NCI-H82 treated with DMSO at 0.1 percent for 48 hours (cell line): ENCODE measurements around the gene COL27A1.
A peak's percentile ranks its signal among the peaks of the same experiment; 100 is the strongest.

ENCODE experiments used
- DNase-seq: peaks from one replicate; lab custom pipeline; 2025; ENCODE audit not compliant: unreplicated experiment; lab: John Stamatoyannopoulos, UW

COL27A1 gene

GRCh38 chr9:114155263-114155994 lies at the start of gene COL27A1:
COL27A1 (plus strand) TSS chr9:114155537; CDS start chr9:114155951, 414 bp downstream.
- DNase-seq, result peak; percentile 37

- DNase-seq, result no peak
Measured at GRCh38 chr9:114107286-114108001, 47.9 kb upstream of the COL27A1 start.

GRCh38 chr9:114108016-114108833 lies 47.1 kb upstream of the COL27A1 start:
- DNase-seq, result peak; percentile 71

GRCh38 chr9:114109124-114109523 lies 46.2 kb upstream of the COL27A1 start:
- no peak for DNase-seq

GRCh38 chr9:114110180-114110579 lies 45.2 kb upstream of the COL27A1 start:
- DNase-seq, result no peak

GRCh38 chr9:114112325-114112724 lies 43.0 kb upstream of the COL27A1 start:
- DNase-seq, result no peak

GRCh38 chr9:114112778-114113584 lies 42.4 kb upstream of the COL27A1 start:
- DNase-seq, result no peak

GRCh38 chr9:114114364-114114763 lies 41.0 kb upstream of the COL27A1 start:
- DNase-seq, result no peak

- DNase-seq, result peak; percentile 61
Measured at GRCh38 chr9:114115654-114116125, 39.6 kb upstream of the COL27A1 start.

- DNase-seq, result no peak
Measured at GRCh38 chr9:114116126-114116747, 39.1 kb upstream of the COL27A1 start.

GRCh38 chr9:114117614-114117995 lies 37.7 kb upstream of the COL27A1 start:
- no peak for DNase-seq

- DNase-seq, result no peak
Measured at GRCh38 chr9:114117996-114118830, 37.1 kb upstream of the COL27A1 start.

GRCh38 chr9:114119242-114120191 lies 35.8 kb upstream of the COL27A1 start:
- DNase-seq, result no peak

GRCh38 chr9:114120192-114121014 lies 34.9 kb upstream of the COL27A1 start:
- no peak for DNase-seq

- DNase-seq, result peak; percentile 80
Measured at GRCh38 chr9:114121227-114122135, 33.9 kb upstream of the COL27A1 start.
